Lower leg skin (tissue), 4 donors: ENCODE results near the gene PKN2. TPM values are rescaled to one million over a fixed set of nuclear protein-coding genes. Genes with fewer than 3 reads are reported as not detected.
"Not testable (repeated sequence)": the region's sequence is repeated elsewhere in the genome, so short reads cannot be mapped to it uniquely, and the experiment has no call there.

ENCODE experiments used
- DNase-seq, 2 donors: peaks; one replicate each; pipeline ENCODE4 v3.0.0-alpha.2; 2019; ENCODE audit warnings: low spot score in 2 of 2
- H3K4me3 ChIP-seq: fragments of 200-600 bp; sonication (generic); 2 replicates; pipeline ENCODE4 v1.5.1; 2017; ENCODE audit warnings: mild to moderate bottlenecking, low read depth; ENCODE audit not compliant: poor library complexity, severe bottlenecking
- POLR2A ChIP-seq, 2 donors: fragments of 450-650 bp; IDR thresholded peaks; one replicate each; pipeline ENCODE4 v1.6.1; 2016 to 2017; ENCODE audit warnings: antibody characterized with exemption in 2 of 2, mild to moderate bottlenecking in 1 of 2, moderate library complexity in 1 of 2
- WGBS, 2 donors: methylation state at CpG; one replicate each; pipeline ENCODE4 v1.1.5; 2018; 5-methylcytosine and 5-hydroxymethylcytosine counted together
- intact Hi-C: fragments of 100-400 bp; cut with DNase I; formaldehyde crosslinking; loops from one replicate; pipeline ENCODE4 v1.15.0; 2023; ENCODE audit warnings: low total_unique reads
- total RNA-seq, 4 donors: library from RNA; depleted of rRNA; stranded (reverse); fragments of >200 nt; gene quantifications; one replicate each; pipeline ENCODE4 v1.1.0, GENCODE V29; 2016
- TF ChIP-seq, protein P1 (sequence below), 3 donors: fragments of 450-650 bp; IDR thresholded peaks; one replicate each; pipeline ENCODE4 v1.5.1; 2016; ENCODE audit warnings: antibody characterized with exemption in 3 of 3, mild to moderate bottlenecking in 3 of 3, moderate library complexity in 2 of 3

The PKN2 gene
- total RNA-seq, 4 donors from 2014 or later, result 25.1 to 34.6 (median 29.8) TPM

DNA sequence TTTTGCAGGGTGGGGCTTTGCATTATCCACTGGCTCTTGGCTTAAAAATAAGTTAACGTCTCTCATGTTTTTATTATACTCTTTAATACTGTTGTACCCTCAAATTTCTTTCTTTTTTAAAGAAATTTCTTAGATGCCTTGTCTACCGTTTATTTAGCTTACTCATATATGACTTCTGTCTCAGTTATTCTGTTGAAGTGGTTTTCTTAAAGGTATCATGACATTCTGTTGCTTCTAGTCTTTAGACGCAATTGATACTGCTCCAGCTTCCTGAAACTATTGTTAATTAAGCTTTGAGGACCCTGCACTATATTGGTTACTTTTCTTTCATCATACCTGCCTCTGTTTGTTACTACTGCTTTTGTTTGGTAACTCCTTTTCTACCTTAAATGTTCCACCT, 11.7 kb downstream of the PKN2 start:
- intact Hi-C loops, result no loop called here
- no peak overlapping the region for H3K4me3 ChIP-seq
- TF ChIP-seq, protein P1, sequence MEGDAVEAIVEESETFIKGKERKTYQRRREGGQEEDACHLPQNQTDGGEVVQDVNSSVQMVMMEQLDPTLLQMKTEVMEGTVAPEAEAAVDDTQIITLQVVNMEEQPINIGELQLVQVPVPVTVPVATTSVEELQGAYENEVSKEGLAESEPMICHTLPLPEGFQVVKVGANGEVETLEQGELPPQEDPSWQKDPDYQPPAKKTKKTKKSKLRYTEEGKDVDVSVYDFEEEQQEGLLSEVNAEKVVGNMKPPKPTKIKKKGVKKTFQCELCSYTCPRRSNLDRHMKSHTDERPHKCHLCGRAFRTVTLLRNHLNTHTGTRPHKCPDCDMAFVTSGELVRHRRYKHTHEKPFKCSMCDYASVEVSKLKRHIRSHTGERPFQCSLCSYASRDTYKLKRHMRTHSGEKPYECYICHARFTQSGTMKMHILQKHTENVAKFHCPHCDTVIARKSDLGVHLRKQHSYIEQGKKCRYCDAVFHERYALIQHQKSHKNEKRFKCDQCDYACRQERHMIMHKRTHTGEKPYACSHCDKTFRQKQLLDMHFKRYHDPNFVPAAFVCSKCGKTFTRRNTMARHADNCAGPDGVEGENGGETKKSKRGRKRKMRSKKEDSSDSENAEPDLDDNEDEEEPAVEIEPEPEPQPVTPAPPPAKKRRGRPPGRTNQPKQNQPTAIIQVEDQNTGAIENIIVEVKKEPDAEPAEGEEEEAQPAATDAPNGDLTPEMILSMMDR (IDR thresholded peaks at IDR 0.05), result no peak
- TF ChIP-seq POLR2A (IDR thresholded peaks at IDR 0.05), result no peak
- DNase-seq, result no peak
- WGBS, 2 donors, result 80 to 91% methylated on average over 3 of the region's 3 CpGs

DNA sequence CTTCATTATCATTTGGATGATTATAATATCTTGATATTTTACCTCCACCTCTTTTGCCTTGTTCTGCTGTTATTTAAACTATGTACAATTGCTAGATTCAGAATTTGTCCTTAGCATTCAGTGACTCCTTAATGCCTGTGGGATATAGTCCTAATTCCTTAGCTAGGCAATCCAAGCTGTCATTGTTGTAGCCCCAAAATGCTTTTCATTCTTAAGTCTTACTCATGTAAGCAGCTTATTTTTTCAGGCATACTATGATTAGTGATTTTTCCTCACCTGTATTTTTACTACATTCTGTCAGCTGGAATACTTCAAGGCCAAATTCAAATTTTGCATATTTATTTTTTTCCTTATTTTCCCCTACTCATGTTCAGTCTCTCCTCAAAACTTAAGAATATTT, 13.4 kb downstream of the PKN2 start:
- intact Hi-C loops, result no loop called here

DNA sequence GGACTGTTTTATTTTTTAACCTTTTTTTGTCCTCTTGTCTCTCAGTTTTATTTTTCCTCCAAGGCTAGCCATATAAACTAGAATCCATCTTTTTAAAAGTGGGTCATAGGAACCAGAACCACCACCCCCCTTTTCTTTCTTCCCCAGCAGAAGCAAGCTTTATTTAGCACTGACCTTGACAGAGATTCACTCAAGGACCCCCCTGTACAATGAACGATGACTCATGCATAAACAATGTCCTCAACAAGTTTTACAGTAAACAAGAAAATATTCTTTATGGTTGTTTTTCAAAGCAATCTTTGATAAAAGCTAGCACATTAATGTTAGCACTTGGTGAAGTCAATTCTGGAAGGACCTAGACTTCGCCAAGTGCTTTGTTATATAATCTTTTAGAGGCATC, 14.1 kb downstream of the PKN2 start:
- TF ChIP-seq POLR2A (IDR thresholded peaks at IDR 0.05), result no peak
- TF ChIP-seq, protein P1 (IDR thresholded peaks at IDR 0.05), result no peak
- intact Hi-C loops, result no loop called here
- WGBS, 2 donors, result 71 to 78% methylated on average over 2 of the region's 2 CpGs
- H3K4me3 ChIP-seq, result no peak overlapping the region
- DNase-seq, result no peak

More for the DNA sequence above, 13.4 kb downstream of the PKN2 start:
- H3K4me3 ChIP-seq, result no peak overlapping the region
- DNase-seq, result no peak
- TF ChIP-seq, protein P1 (IDR thresholded peaks at IDR 0.05), result no peak
- no peak for TF ChIP-seq POLR2A (IDR thresholded peaks at IDR 0.05)

DNA sequence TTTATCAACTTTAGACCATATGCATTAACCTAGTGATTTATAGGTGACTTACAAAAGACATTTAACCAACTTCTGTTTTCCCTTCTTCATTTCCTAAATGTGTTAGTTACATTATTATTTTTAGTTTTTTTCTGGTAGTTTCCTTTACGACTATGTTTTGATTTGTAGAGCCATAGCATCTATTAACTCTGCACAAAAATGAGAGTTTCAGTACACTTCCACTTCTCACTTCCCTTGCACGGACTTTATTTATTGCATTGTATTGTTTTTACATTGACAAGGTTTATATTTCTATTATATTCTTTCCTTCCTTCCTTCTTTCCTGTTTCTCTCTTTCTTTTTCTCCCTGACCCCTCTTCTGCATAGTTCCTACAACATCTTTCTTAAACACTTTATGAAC, 14.7 kb downstream of the PKN2 start:
- no peak for DNase-seq
- WGBS, 2 donors, result 59 to 65% methylated on average over 2 of the region's 2 CpGs
- TF ChIP-seq, protein P1 (IDR thresholded peaks at IDR 0.05), result no peak
- no peak for TF ChIP-seq POLR2A (IDR thresholded peaks at IDR 0.05)
- intact Hi-C loops, result no loop called here
- H3K4me3 ChIP-seq, result no peak overlapping the region

DNA sequence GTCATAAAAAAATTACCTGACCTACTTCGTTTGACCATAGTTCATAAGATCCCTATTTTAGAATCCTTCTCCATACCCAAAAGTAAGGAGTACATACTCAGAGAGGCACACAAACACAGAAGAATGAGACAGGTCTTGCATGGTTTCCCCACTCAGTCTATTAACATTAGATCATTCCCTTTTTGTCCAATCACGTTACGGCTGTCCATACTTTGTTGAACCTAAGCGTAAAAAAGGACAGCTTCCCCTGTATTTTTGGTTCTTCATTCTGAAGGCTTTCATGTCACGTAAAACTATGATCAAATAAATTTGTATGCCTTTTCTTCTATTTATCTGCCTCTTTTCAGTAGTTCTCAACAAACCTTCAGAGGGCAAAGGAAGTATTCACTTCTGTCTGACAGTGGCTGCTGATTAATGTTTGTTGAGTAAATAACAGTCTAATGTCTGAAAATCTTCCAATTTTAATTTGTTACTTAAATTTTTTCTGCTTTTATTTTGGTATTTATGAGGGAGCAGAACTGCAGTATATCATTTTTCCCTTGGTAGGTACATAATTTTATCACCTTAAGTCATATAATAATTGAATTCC, 16.4 kb downstream of the PKN2 start:
- no peak for DNase-seq
- intact Hi-C loops, result no loop called here
- WGBS, 2 donors, result 88 to 93% methylated on average over 5 of the region's 5 CpGs
- no peak overlapping the region for H3K4me3 ChIP-seq
- TF ChIP-seq, protein P1 (IDR thresholded peaks at IDR 0.05), result no peak
- TF ChIP-seq POLR2A (IDR thresholded peaks at IDR 0.05), result no peak

DNA sequence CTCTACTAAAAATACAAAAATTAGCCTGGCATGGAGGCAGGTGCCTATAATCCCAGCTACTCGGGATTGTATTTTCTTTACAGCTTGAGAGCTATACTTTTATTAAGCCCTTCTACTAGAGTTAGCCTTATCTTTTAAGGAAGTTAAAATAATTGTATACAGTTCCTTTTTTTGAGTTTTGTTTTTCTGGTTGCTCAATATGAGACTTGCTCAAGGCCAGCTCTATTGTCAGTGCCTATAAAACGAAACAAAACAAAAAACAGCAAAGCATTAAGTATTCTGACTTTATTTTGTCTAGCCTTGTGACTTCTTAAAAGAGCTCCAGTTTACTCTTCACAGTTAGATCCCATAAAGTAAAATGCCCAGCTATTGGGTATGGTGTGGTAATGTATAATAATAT, 17.2 kb downstream of the PKN2 start:
- no peak overlapping the region for H3K4me3 ChIP-seq
- DNase-seq, result no peak
- intact Hi-C loops, result no loop called here
- WGBS, 2 donors, result 60 to 61% methylated on average over 2 of the region's 2 CpGs
- TF ChIP-seq, protein P1 (IDR thresholded peaks at IDR 0.05), result no peak
- no peak for TF ChIP-seq POLR2A (IDR thresholded peaks at IDR 0.05)

DNA sequence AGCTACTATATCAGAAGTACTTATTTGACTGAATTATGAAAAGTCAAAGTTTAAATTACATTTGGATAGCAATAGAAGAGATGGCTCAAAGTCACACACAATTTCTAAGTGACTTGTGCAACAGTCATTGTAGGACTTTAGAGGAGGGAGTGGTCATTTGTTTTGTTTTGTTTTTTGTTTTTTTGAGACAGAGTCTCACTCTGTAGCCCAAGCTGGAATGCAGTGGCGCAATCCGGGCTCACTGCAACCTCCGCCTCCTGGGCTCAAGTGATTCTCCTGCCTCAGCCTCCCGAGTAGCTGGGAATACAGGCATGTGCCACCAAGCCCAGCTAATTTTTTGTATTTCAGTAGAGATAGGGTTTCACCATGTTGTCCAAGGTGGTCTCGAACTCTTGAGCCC, 17.7 kb downstream of the PKN2 start:
- not testable (repeated sequence) for H3K4me3 ChIP-seq

More for the DNA sequence above, 17.7 kb downstream of the PKN2 start:
- 80 to 87% methylated on average over 5 of the region's 5 CpGs for WGBS, 2 donors
- intact Hi-C loops, result not testable (repeated sequence)
- DNase-seq, result peak; percentile 21 to 86
